ENCODE measurements around the gene LRRN2.

The LRRN2 gene

GRCh38 chr1:204662530-204662929 is 23.0 kb downstream of the LRRN2 start:
- DNase-seq (ENCODE audit: low read depth), result no peak

- no peak for DNase-seq (ENCODE audit: low read depth)
Measured at GRCh38 chr1:204660509-204660908, 25.0 kb downstream of the LRRN2 start.

GRCh38 chr1:204659056-204659455 is 26.5 kb downstream of the LRRN2 start:
- no peak for DNase-seq (ENCODE audit: low read depth)

GRCh38 chr1:204658295-204658694 is 27.2 kb downstream of the LRRN2 start:
- no peak for DNase-seq (ENCODE audit: low read depth)

- DNase-seq (ENCODE audit: low read depth), result no peak
Measured at GRCh38 chr1:204653590-204654340, 31.8 kb downstream of the LRRN2 start.

GRCh38 chr1:204652497-204652896 is 33.0 kb downstream of the LRRN2 start:
- no peak for DNase-seq (ENCODE audit: low read depth)

- DNase-seq (ENCODE audit: low read depth), result no peak
Measured at GRCh38 chr1:204651843-204652421, 33.6 kb downstream of the LRRN2 start.

- DNase-seq (ENCODE audit: low read depth), result no peak
Measured at GRCh38 chr1:204650911-204651570, 34.5 kb downstream of the LRRN2 start.

- DNase-seq (ENCODE audit: low read depth), result no peak
Measured at GRCh38 chr1:204649721-204650521, 35.6 kb downstream of the LRRN2 start.

- DNase-seq (ENCODE audit: low read depth), result no peak
Measured at GRCh38 chr1:204648576-204648975, 37.0 kb downstream of the LRRN2 start.

GRCh38 chr1:204647805-204648153 is 37.8 kb downstream of the LRRN2 start:
- no peak for DNase-seq (ENCODE audit: low read depth)

- DNase-seq (ENCODE audit: low read depth), result peak; percentile 80
Measured at GRCh38 chr1:204647114-204647804, 38.3 kb downstream of the LRRN2 start.

GRCh38 chr1:204645666-204646065 is 39.9 kb downstream of the LRRN2 start:
- DNase-seq (ENCODE audit: low read depth), result no peak

GRCh38 chr1:204645251-204645650 is 40.3 kb downstream of the LRRN2 start:
- no peak for DNase-seq (ENCODE audit: low read depth)

- no peak for DNase-seq (ENCODE audit: low read depth)
Measured at GRCh38 chr1:204643503-204643902, 42.0 kb downstream of the LRRN2 start.

- DNase-seq (ENCODE audit: low read depth), result no peak
Measured at GRCh38 chr1:204641936-204642335, 43.6 kb downstream of the LRRN2 start.

GRCh38 chr1:204641455-204641854 is 44.1 kb downstream of the LRRN2 start:
- no peak for DNase-seq (ENCODE audit: low read depth)

GRCh38 chr1:204640578-204640977 is 45.0 kb downstream of the LRRN2 start:
- no peak for DNase-seq (ENCODE audit: low read depth)

- no peak for DNase-seq (ENCODE audit: low read depth)
Measured at GRCh38 chr1:204634260-204634910, 51.2 kb downstream of the LRRN2 start.

GRCh38 chr1:204633665-204634064 is 51.9 kb downstream of the LRRN2 start:
- no peak for DNase-seq (ENCODE audit: low read depth)

GRCh38 chr1:204630132-204630905 is 55.2 kb downstream of the LRRN2 start:
- no peak for DNase-seq (ENCODE audit: low read depth)

Data from iris pigment epithelial cell (primary cell).